ENCODE data around the gene MEG3.

DNA sequence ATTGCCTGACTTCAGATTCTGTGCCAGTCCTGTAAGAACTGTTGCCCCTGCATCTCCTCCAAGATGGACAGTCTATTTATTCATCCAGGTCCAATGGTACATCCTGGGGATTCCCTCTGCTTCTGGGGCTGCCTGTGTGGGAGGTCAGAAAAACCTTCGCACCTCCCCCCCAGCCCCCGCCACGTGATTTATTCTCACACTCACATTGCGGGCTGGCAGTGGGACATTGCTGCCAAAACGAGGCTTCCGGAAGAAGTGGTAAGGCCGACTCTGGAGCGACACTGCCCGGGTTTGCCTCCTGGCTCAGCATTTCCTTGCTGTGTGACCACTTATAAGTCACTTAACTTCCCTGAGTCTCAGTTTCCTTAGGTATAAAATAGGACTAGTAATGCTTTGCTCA is 83.5 kb downstream of the MEG3 start:
- TF ChIP-seq POLR2A (IDR thresholded peaks at IDR 0.05): no peak
- TF ChIP-seq CTCF (IDR thresholded peaks at IDR 0.05): no peak

Data from thyroid gland (tissue), 4 donors.